Left lung (tissue), 10 donors: Measurements from ENCODE around the gene VMO1. TPM values are rescaled to one million over a fixed set of nuclear protein-coding genes. Genes with fewer than 3 reads are reported as not detected.

ENCODE experiments used
- ATAC-seq: fragments of 200-7000 bp; cut with Tn5 transposase; one replicate; pipeline ENCODE4 v1.9.1; 2020; ENCODE audit warnings: moderate library complexity
- DNase-seq, 4 donors: peaks; one replicate each; pipeline ENCODE4 v3.0.0-alpha.2; 2013 to 2020
- H3K27ac ChIP-seq, 2 donors: fragments of 200-600 bp; sonication (generic) in 1 of 2; one replicate each; pipeline versions ENCODE4 v1.5.0 to v1.8.0; 2020 to 2021
- H3K27me3 ChIP-seq, 2 donors: fragments of 200-600 bp; sonication (generic) in 1 of 2; one replicate each; pipeline versions ENCODE4 v1.5.0 to v1.8.0; 2020 to 2021
- H3K36me3 ChIP-seq, 2 donors: fragments of 200-600 bp; sonication (generic) in 1 of 2; one replicate each; pipeline versions ENCODE4 v1.5.0 to v1.8.0; 2020 to 2021
- H3K4me1 ChIP-seq, 2 donors: fragments of 200-600 bp; one replicate each; pipeline ENCODE4 v1.8.0; 2021
- H3K4me3 ChIP-seq, 2 donors: fragments of 200-600 bp; sonication (generic) in 1 of 2; one replicate each; pipeline versions ENCODE4 v1.5.0 to v1.8.0; 2020 to 2021; ENCODE audit warnings: mild to moderate bottlenecking in 1 of 2
- H3K9me3 ChIP-seq, 2 donors: fragments of 200-600 bp; sonication (generic) in 1 of 2; one replicate each; pipeline versions ENCODE4 v1.5.0 to v1.8.0; 2020 to 2021
- CTCF ChIP-seq, 2 donors: fragments of 200-600 bp; sonication (generic) in 1 of 2; IDR thresholded peaks; one replicate each; pipeline versions ENCODE4 v1.5.0 to v1.8.0; 2021; ENCODE audit warnings: antibody characterized with exemption in 2 of 2
- intact Hi-C, 2 donors: fragments of 100-400 bp; cut with DNase I; formaldehyde crosslinking; loops; one replicate each; pipeline versions ENCODE4 v1.11.2 to v1.14.2; 2022
- polyA plus RNA-seq, 6 donors: library from polyadenylated mRNA; unstranded; fragments of 120-200 nt; gene quantifications; one replicate each; pipeline ENCODE4 v1.2.1, GENCODE V29; 2013; ENCODE audit not compliant: insufficient read length in 6 of 6
- total RNA-seq, 2 donors: library from RNA; stranded (reverse); fragmentation: NEBNext Ultra II Directional; extraction: Animal tissue kit (Norgen Biotek cat#: 25700); gene quantifications; one replicate each; pipeline ENCODE4 v1.2.1, GENCODE V29; 2021
- donor health status: DM: no; HTN: yes; CAD: no.
- donor health status: DM: no; HTN: no; CAD: no.

The VMO1 gene
- total and polyA plus RNA-seq, 8 donors = 0.22 to 6.0 (median 0.39) TPM

- intact Hi-C loops = no loop called here
- Histone ChIP-seq H3K9me3 (no peaks in the 10 kb centered on the region), H3K4me3 (no peak overlapping the region), H3K27me3 (no peaks in the 10 kb centered on the region), H3K4me1 (peaks cover 0 to 57% of the 10 kb centered on the region in 2 donors), H3K36me3 (no peaks in the 10 kb centered on the region), H3K27ac (peak overlapping the region; percentile 59 to 89)
- TF ChIP-seq CTCF (IDR thresholded peaks at IDR 0.05) = no peak
- DNase-seq (peak in 1 of 4 donors; percentile 66), ATAC-seq (peak; percentile 55)
Measured at GRCh38 chr17:4766201-4766600, 20.0 kb downstream of the VMO1 start.

DNA sequence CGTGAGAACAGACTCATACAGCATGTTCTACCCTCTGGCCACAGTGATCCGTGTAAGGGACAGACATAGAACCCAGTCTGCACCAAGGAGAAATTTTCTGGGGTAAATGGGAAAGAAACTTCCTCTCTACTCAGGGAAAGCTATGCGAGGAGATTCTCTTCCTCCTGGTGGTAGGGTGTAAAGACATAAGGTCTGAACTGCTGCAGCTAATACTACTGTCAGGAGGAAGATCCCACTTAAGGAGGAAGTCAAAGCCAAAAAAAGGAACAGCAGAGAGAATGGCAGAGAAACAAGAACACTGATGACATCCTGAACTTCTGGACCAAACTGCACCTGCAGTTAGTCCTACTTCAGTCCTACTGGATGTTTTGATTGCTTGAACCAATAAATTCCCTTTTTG is 21.6 kb downstream of the VMO1 start:
- no peak overlapping the region for H3K4me3 ChIP-seq
- intact Hi-C loops = no loop called here
- no peak for TF ChIP-seq CTCF (IDR thresholded peaks at IDR 0.05)
- DNase-seq = no peak
- H3K27me3 ChIP-seq = no peaks in the 10 kb centered on the region
- H3K27ac ChIP-seq = peak overlapping the region in 1 of 2 donors; percentile 89
- no peaks in the 10 kb centered on the region for H3K36me3 ChIP-seq
- ATAC-seq = peak; percentile 68
- H3K9me3 ChIP-seq = no peaks in the 10 kb centered on the region
- H3K4me1 ChIP-seq = peaks cover 0 to 52% of the 10 kb centered on the region in 2 donors

DNA sequence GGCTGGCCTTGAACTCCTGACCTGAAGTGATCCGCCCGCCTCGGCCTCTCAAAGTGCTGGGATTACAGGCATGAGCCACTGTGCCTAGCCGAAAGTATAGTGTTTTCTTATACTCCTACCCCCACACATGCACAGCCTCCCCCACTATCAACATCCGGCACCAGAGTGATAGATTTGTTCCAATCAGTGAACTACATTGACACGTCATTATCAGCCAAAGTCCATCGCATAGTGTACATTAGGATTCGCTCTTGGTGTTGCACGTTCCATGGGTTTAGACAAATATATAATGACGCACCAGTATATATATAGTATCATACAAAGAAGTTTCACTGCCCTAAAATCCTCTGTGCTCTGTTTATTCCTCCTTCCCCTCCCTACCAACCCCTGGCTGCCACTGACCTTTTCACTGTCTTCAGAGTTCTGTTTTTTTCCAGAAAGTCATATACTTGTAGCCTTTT is 26.4 kb downstream of the VMO1 start:
- Histone ChIP-seq H3K4me3 (no peak overlapping the region), H3K9me3 (no peaks in the 10 kb centered on the region), H3K4me1 (peaks cover 0 to 12% of the 10 kb centered on the region in 2 donors), H3K27ac (no peak overlapping the region), H3K27me3 (peaks cover 0 to 10% of the 10 kb centered on the region in 2 donors), H3K36me3 (no peaks in the 10 kb centered on the region)
- DNase-seq (no peak), ATAC-seq (peak; percentile 66)
- no peak for TF ChIP-seq CTCF (IDR thresholded peaks at IDR 0.05)
- intact Hi-C loops = no loop called here

DNA sequence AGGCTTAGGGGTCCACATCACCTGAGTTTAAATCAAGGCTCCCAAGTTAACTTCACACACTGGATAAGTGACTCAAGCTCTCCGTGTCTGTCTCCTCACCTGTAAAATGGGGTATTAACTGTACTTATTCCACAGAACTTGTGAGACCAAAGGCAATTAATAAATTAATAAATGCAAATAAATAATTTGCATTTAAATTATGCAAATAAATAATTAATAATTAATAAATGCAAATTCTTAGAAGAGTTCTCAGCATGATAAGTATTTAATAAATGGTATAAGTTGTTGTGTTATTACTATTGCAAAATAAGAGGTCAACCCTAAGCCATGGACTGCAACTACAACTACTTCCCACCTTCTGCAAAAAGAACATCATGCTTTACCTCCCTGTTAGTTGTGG is 32.8 kb downstream of the VMO1 start:
- intact Hi-C loops = no loop called here
- TF ChIP-seq CTCF (IDR thresholded peaks at IDR 0.05) = no peak
- H3K27me3 ChIP-seq = peaks cover 0 to 49% of the 10 kb centered on the region in 2 donors
- no peaks in the 10 kb centered on the region for H3K36me3 ChIP-seq
- H3K27ac ChIP-seq = no peak overlapping the region
- no peaks in the 10 kb centered on the region for H3K9me3 ChIP-seq
- ATAC-seq (no peak), DNase-seq (no peak)
- H3K4me3 ChIP-seq = no peak overlapping the region
- peaks cover 0 to 26% of the 10 kb centered on the region in 2 donors for H3K4me1 ChIP-seq

DNA sequence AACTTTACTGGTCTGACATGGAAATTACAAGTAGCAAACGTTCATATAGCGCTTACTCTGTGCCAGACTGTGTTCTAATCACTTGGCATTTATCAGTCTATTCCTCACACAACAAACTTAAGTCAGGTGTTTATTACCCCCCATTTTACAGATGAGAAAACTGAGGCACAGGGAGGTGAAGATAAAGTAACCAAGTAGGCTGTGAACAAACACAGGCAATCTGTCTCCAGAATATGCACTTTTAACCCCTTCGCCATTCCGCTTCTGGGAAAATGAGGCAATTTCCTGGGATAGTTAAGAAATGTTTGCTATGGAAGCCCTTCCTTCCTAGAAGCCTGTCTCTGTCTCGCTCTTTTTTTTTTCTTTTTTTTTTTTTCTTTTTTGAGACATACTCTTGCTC is 34.2 kb downstream of the VMO1 start:
- Histone ChIP-seq H3K27ac (no peak overlapping the region), H3K27me3 (peaks cover 0 to 52% of the 10 kb centered on the region in 2 donors), H3K9me3 (no peaks in the 10 kb centered on the region), H3K4me3 (no peak overlapping the region), H3K4me1 (peaks cover 0 to 36% of the 10 kb centered on the region in 2 donors), H3K36me3 (no peaks in the 10 kb centered on the region)
- intact Hi-C loops = no loop called here
- ATAC-seq = no peak
- DNase-seq = no peak
- TF ChIP-seq CTCF (IDR thresholded peaks at IDR 0.05) = no peak
